ENCODE measurements around the gene DDI2. TPM values are rescaled to one million over a fixed set of nuclear protein-coding genes. Genes with fewer than 3 reads are reported as not detected.
A peak's percentile ranks its signal among the peaks of the same experiment; 100 is the strongest.
"Not testable (repeated sequence)": the region's sequence is repeated elsewhere in the genome, so short reads cannot be mapped to it uniquely, and the experiment has no call there.

DDI2 gene
- total RNA-seq, 2 donors from 2014 or later = 27.5 to 31.1 TPM

DNA sequence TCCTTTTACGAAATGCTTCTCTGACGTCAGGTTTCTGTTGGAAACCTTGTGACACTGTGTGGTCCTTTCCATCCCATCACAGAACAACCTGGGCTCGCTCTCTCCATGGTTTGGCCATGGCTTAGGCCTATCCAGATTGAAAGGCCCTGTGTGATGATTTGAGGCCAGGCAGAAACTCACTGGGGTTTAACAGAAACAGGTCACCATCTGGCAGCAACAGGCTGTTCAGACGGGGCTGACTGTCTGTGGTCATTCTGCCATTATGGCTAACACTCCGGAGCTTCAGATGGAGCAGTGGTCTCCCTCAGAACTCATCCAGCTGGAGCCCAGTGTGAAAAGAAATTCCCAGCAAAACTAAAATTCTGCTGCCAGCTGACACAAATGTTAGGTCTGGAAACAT lies 76.1 kb downstream of the DDI2 start:
- no peaks in the 10 kb centered on the region for H3K27me3 Mint-ChIP-seq
- no peak for ATAC-seq
- H3K27ac Mint-ChIP-seq = peak overlapping the region; percentile 67
- H3K36me3 Mint-ChIP-seq (ENCODE audit: low read depth) = peaks cover 2% of the 10 kb centered on the region
- no peaks in the 10 kb centered on the region for H3K9me3 ChIP-seq (ENCODE audit: control insufficient read depth, low read length, poor library complexity, severe bottlenecking)
- H3K4me3 Mint-ChIP-seq = no peak overlapping the region
- no peak for DNase-seq
- peaks cover 23% of the 10 kb centered on the region for H3K4me1 Mint-ChIP-seq

DNA sequence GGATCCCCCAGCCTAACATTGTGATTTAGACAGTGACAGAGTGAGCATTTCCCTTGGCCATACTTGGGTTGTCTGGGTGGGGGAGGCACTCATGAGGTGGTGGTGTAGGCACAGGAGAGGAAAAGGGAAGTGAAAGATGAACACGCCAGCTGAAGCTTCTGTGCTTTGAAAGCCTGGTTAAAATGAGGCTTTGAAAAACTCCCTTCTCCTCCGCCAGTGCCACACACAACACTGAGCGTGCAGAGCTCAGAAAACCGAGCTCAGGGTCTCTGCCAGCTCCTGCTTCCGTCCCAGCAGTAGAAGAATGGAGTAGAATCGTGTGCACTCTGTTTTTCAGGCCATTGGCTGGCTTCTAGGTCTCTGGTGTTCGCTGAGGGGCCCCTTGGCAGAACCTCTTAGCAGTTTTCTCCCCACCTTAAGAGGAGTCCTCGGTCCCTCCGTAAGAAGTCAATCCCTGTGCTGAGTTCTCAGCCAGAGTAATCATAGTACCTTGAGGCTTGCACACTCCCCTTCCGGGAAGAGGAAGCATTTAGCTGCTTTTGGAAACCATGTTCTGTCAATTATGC lies 79.8 kb downstream of the DDI2 start:
- Mint-ChIP-seq H3K4me3 (peak overlapping the region; percentile 89), H3K27ac (peak overlapping the region; percentile 84), H3K27me3 (no peaks in the 10 kb centered on the region), H3K36me3 (ENCODE audit: low read depth) (no peaks in the 10 kb centered on the region), H3K4me1 (peaks cover 20% of the 10 kb centered on the region)
- no peaks in the 10 kb centered on the region for H3K9me3 ChIP-seq (ENCODE audit: control insufficient read depth, low read length, poor library complexity, severe bottlenecking)
- no peak for DNase-seq
- ATAC-seq = peak; percentile 90

- H3K27me3 Mint-ChIP-seq = no peaks in the 10 kb centered on the region
- DNase-seq = no peak
- peak overlapping the region; percentile 12 for H3K4me3 Mint-ChIP-seq
- H3K9me3 ChIP-seq (ENCODE audit: control insufficient read depth, low read length, poor library complexity, severe bottlenecking) = no peaks in the 10 kb centered on the region
- H3K4me1 Mint-ChIP-seq = peaks cover 16% of the 10 kb centered on the region
- no peak for ATAC-seq
- H3K27ac Mint-ChIP-seq = peak overlapping the region; percentile 67
- no peaks in the 10 kb centered on the region for H3K36me3 Mint-ChIP-seq (ENCODE audit: low read depth)
These were observed 80.9 kb downstream of the DDI2 start for GRCh38 chr1:15698201-15698600.

DNA sequence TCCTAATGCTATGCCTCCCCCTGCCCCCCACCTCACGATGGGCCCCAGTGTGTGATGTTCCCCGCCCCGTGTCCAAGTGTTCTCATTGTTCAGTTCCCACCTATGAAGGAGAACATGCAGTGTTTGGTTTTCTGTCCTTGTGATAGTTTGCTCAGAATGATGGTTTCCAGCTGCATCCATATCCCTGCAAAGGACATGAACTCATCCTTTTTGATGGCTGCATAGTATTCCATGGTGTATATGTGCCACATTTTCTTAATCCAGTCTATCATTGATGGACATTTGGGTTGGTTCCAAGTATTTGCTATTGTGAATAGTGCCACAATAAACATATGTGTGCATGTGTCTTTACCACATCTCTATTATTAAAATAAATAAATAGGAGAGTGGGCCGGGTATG lies 82.1 kb downstream of the DDI2 start:
- not testable (repeated sequence) for H3K9me3 ChIP-seq (ENCODE audit: control insufficient read depth, low read length, poor library complexity, severe bottlenecking); DNase-seq; H3K36me3 Mint-ChIP-seq (ENCODE audit: low read depth); H3K27me3 Mint-ChIP-seq; ATAC-seq; H3K27ac Mint-ChIP-seq; H3K4me3 Mint-ChIP-seq
- peaks cover 21% of the 10 kb centered on the region for H3K4me1 Mint-ChIP-seq

GRCh38 chr1:15700508-15700907 lies 83.2 kb downstream of the DDI2 start:
- no peak for ATAC-seq
- Mint-ChIP-seq H3K4me1 (peaks cover 20% of the 10 kb centered on the region), H3K27me3 (no peaks in the 10 kb centered on the region), H3K27ac (no peak overlapping the region), H3K4me3 (no peak overlapping the region), H3K36me3 (ENCODE audit: low read depth) (peaks cover 2% of the 10 kb centered on the region)
- no peaks in the 10 kb centered on the region for H3K9me3 ChIP-seq (ENCODE audit: control insufficient read depth, low read length, poor library complexity, severe bottlenecking)
- no peak for DNase-seq

DNA sequence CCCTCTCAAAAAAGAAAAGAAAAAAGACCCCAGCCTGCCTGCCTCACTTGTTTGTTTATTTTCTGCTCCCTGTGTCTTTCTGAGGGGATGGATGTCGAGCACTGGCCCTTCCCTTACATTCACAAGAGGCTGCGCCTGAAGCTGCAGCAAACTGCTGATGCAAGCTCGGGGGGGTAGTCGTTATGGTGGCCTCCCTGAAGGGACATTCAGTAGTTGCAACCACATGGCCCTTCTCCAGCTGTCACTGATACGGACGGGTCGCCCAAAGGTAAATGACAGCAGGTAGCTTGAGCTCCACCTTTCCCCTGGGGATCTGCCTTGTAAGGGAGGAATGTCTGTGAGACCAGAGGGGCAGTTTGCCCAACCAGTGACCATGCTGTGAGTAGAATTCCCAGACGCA lies 84.5 kb downstream of the DDI2 start:
- no peak overlapping the region for H3K4me3 Mint-ChIP-seq
- DNase-seq = no peak
- H3K27me3 Mint-ChIP-seq = no peaks in the 10 kb centered on the region
- no peak overlapping the region for H3K27ac Mint-ChIP-seq
- peaks cover 18% of the 10 kb centered on the region for H3K4me1 Mint-ChIP-seq
- peaks cover 3% of the 10 kb centered on the region for H3K36me3 Mint-ChIP-seq (ENCODE audit: low read depth)
- ATAC-seq = no peak
- no peaks in the 10 kb centered on the region for H3K9me3 ChIP-seq (ENCODE audit: control insufficient read depth, low read length, poor library complexity, severe bottlenecking)

DNA sequence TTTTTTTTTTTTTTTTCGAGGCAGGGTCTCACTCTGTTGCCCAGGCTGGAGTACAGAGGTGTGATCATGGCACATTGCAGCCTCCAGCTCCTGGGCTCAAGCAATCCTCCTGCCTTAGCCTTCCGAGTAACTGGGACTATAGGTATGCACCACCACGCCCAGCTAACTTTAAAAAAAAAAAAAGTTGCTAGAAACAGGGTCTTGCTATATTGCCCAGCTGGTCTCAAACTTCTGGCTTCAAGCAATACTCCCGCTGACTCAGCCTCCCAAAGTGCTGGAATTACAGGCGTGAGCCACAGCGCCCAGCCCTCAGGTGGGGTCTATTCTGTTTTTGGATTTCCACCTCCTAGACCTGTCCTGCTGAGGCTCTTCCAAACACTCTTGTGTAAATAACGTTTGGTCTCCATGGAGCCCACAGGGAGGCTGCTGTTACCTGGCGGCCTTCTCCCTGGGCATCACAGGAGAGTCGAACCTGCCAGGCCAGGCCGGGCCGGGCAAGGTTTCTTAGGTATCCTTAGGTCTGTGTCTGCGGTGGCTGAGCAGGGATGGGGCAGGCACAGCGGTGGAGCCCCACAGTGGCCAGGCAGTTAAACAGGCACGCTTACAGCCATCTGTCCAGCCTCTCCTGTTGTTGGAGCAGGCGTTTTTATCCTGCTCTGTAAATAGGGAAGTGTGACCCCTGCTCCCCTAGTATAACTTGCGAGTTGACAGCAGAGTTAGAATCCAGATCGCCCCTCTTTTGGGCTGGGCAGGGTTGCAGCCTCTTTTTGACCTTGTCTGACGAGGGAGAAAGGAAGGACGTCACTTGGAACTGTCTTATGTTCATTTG lies 85.7 kb downstream of the DDI2 start:
- Mint-ChIP-seq H3K4me1 (peaks cover 14% of the 10 kb centered on the region), H3K4me3 (no peak overlapping the region), H3K36me3 (ENCODE audit: low read depth) (peaks cover 3% of the 10 kb centered on the region), H3K27me3 (no peaks in the 10 kb centered on the region), H3K27ac (peak overlapping the region; percentile 51)
- ATAC-seq (no peak), DNase-seq (no peak)
- H3K9me3 ChIP-seq (ENCODE audit: control insufficient read depth, low read length, poor library complexity, severe bottlenecking) = no peaks in the 10 kb centered on the region

DNA sequence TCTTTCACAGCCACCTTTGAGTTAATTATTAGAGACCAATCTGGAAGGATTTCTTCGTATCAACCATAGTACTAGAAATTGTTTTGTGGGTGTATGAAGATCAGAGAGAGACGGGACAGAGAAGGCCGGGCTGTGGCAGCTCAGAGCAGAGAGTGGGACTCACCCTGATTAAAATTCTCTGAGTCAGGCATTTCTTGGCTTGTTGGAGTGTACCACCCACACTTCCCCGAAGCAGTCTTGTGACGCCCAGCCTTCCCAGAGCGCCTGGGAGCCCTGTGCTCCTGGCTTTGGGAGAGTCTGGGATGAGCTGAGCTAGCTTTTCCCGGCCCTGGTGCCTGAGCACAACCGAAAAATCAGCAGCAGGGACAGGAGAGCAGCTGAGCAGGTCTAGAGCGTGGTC lies 86.3 kb downstream of the DDI2 start:
- H3K9me3 ChIP-seq (ENCODE audit: control insufficient read depth, low read length, poor library complexity, severe bottlenecking) = no peaks in the 10 kb centered on the region
- no peak overlapping the region for H3K4me3 Mint-ChIP-seq
- H3K27me3 Mint-ChIP-seq = no peaks in the 10 kb centered on the region
- DNase-seq (no peak), ATAC-seq (no peak)
- peaks cover 14% of the 10 kb centered on the region for H3K4me1 Mint-ChIP-seq
- peak overlapping the region; percentile 51 for H3K27ac Mint-ChIP-seq
- H3K36me3 Mint-ChIP-seq (ENCODE audit: low read depth) = peaks cover 3% of the 10 kb centered on the region

DNA sequence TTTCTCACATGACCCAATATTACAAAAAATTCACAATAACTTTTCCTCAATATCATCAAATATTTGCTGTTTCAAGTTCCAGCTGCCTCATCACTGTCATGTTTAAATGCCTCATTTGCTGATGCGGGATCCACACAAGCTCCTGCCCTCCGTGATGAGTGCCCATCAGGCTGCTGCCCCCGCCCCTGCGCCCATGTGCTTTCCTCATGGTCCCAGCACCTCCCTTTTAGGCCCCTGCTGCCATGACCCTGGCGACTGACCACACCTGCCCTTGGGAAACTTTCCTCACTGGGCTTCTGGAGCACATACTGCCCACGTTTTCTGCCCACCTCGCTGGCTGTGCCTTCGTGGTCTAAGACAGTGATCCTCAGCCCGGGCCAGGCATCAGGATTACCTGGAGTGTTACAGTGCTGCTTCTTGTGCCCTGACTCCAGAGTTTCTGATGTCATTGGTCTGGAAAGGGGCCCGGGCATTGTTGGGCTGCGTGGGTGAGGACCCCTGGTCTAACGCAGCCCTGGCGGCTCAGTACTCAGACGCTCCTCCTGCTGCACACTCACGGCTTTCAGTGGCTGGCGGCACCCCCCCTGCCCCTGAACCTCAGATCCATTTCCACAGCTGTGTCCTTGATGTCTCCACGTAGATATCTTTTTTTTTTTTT lies 87.4 kb downstream of the DDI2 start:
- peaks cover 16% of the 10 kb centered on the region for H3K4me1 Mint-ChIP-seq
- no peaks in the 10 kb centered on the region for H3K9me3 ChIP-seq (ENCODE audit: control insufficient read depth, low read length, poor library complexity, severe bottlenecking)
- peaks cover 3% of the 10 kb centered on the region for H3K36me3 Mint-ChIP-seq (ENCODE audit: low read depth)
- H3K27me3 Mint-ChIP-seq = no peaks in the 10 kb centered on the region
- H3K4me3 Mint-ChIP-seq = no peak overlapping the region
- DNase-seq (no peak), ATAC-seq (no peak)
- no peak overlapping the region for H3K27ac Mint-ChIP-seq

DNA sequence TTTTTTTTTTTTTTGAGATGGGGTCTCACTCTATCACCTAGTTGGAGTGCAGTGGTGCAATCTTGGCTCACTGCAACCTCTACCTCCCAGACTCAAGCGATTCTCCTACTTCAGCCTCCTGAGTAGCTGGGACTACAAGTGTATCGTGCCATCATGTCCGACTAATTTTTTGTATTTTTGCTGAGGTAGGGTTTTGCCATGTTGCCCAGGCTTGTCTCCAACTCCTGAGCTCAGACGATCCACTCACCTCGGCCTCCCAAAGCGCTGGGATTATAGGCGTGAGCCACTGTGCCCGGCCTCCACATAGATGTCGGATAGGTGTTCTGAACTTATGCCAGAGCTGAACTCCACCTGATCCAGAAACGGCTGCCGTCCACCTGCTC lies 87.9 kb downstream of the DDI2 start:
- no peaks in the 10 kb centered on the region for H3K9me3 ChIP-seq (ENCODE audit: control insufficient read depth, low read length, poor library complexity, severe bottlenecking)
- ATAC-seq = no peak
- Mint-ChIP-seq H3K4me3 (no peak overlapping the region), H3K27ac (no peak overlapping the region), H3K4me1 (peaks cover 16% of the 10 kb centered on the region), H3K36me3 (ENCODE audit: low read depth) (peaks cover 3% of the 10 kb centered on the region), H3K27me3 (no peaks in the 10 kb centered on the region)
- DNase-seq = no peak

DNA sequence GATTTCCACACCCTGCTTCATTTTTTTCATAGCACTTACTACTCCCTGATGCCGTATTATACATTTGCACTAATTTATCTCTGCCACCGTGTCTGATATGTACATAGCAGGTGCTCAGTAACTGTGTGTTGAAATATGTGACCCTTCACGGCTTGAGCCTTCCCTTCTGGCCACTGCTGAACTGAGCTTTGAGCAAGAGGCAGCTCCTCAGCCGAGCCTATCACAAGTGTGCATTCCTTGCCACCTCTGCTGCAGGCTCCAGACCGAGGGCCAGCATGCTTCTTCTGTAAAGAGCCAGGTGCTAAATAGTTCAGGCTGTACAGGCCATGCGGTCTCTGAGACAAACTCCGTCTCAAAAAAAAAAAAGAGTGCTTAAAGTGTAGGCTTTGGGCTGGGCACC lies 89.5 kb downstream of the DDI2 start:
- Mint-ChIP-seq H3K27ac (no peak overlapping the region), H3K4me3 (no peak overlapping the region), H3K4me1 (peaks cover 14% of the 10 kb centered on the region), H3K36me3 (ENCODE audit: low read depth) (peaks cover 3% of the 10 kb centered on the region), H3K27me3 (no peaks in the 10 kb centered on the region)
- no peaks in the 10 kb centered on the region for H3K9me3 ChIP-seq (ENCODE audit: control insufficient read depth, low read length, poor library complexity, severe bottlenecking)
- DNase-seq = no peak
- ATAC-seq = no peak

DNA sequence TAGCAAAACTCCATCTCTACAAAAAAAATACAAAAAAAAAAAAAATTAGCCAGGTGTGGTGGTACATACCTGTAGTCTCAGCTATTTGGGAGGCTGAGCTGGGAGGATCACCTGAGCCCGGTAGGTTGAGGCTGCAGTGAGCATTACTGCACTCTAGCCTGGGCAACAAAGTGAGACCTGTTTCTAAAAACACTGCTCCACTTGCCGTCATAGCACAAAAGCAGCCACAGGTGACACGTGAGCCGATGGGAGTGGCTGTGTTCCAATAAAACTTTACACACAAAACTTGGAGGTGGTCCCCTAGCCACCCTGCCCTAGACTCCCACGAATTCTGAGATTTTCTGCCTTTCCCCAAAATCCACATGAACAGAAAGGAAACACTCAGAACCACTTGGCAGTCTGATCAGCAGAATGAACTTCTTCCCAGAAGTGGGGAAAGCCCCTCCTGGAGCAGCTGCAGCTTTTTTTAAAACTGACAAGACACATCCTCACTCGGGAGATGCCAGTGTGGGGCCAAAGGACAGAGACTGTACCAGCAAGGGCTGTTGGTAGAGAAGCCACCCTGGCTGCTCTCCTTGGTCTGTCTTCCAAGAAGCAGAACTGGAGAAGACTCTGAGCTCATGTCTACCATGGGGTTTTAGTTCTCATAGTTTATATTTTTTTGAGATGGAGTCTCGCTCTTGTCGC lies 90.1 kb downstream of the DDI2 start:
- no peaks in the 10 kb centered on the region for H3K9me3 ChIP-seq (ENCODE audit: control insufficient read depth, low read length, poor library complexity, severe bottlenecking)
- H3K4me1 Mint-ChIP-seq = peaks cover 14% of the 10 kb centered on the region
- H3K27me3 Mint-ChIP-seq = no peaks in the 10 kb centered on the region
- H3K27ac Mint-ChIP-seq = no peak overlapping the region
- H3K36me3 Mint-ChIP-seq (ENCODE audit: low read depth) = peaks cover 3% of the 10 kb centered on the region
- no peak for ATAC-seq
- H3K4me3 Mint-ChIP-seq = no peak overlapping the region
- DNase-seq = no peak

- Mint-ChIP-seq H3K36me3 (ENCODE audit: low read depth) (peaks cover 3% of the 10 kb centered on the region), H3K4me3 (no peak overlapping the region), H3K4me1 (peaks cover 12% of the 10 kb centered on the region), H3K27ac (no peak overlapping the region), H3K27me3 (no peaks in the 10 kb centered on the region)
- DNase-seq (no peak), ATAC-seq (no peak)
- no peaks in the 10 kb centered on the region for H3K9me3 ChIP-seq (ENCODE audit: control insufficient read depth, low read length, poor library complexity, severe bottlenecking)
These were observed 91.4 kb downstream of the DDI2 start for GRCh38 chr1:15708486-15709137.

Measured in T-helper 17 cell (primary cell).